ENCODE results near the gene PRKG1. TPM values are rescaled to one million over a fixed set of nuclear protein-coding genes. Genes with fewer than 3 reads are reported as not detected.

PRKG1 gene
- total and polyA plus RNA-seq, 7 donors = 4.5 to 49.0 (median 31.7) TPM

DNA sequence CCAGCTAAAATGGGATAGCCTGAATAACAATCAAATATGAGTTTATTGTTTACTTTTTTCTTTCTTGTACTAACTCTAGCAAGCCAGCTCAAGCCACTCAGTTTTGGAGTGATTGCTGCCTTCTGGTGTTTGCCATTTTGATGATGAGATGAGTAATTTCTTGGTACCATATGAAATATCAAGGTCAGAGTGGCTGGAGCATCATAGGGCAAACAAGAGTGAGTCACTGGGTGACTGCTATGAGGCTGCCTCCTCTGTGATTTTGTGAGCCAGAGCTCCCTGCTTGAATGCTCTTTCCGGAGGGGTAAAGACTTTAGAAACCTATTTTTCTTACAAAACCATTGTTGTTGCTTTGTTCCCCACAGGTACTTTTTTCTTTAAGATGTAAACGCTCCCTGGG, 295.6 kb downstream of the PRKG1 start:
- no peak overlapping the region for H3K27ac ChIP-seq
- intact Hi-C loops (cut with DNase I) = no loop called here
- TF ChIP-seq, protein P1, sequence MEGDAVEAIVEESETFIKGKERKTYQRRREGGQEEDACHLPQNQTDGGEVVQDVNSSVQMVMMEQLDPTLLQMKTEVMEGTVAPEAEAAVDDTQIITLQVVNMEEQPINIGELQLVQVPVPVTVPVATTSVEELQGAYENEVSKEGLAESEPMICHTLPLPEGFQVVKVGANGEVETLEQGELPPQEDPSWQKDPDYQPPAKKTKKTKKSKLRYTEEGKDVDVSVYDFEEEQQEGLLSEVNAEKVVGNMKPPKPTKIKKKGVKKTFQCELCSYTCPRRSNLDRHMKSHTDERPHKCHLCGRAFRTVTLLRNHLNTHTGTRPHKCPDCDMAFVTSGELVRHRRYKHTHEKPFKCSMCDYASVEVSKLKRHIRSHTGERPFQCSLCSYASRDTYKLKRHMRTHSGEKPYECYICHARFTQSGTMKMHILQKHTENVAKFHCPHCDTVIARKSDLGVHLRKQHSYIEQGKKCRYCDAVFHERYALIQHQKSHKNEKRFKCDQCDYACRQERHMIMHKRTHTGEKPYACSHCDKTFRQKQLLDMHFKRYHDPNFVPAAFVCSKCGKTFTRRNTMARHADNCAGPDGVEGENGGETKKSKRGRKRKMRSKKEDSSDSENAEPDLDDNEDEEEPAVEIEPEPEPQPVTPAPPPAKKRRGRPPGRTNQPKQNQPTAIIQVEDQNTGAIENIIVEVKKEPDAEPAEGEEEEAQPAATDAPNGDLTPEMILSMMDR (IDR thresholded peaks at IDR 0.05) = no peak
- H3K4me1 ChIP-seq = peaks cover 22% of the 10 kb centered on the region
- DNase-seq (no peak), ATAC-seq (peak; percentile 60 to 85 (median 78))
- no peak overlapping the region for H3K4me3 ChIP-seq
- no peaks in the 10 kb centered on the region for H3K36me3 ChIP-seq (ENCODE audit: insufficient read depth in 1 of 2, low read depth in 1 of 2)
- no peaks in the 10 kb centered on the region for H3K27me3 ChIP-seq (ENCODE audit: insufficient read depth in 3 of 3, low read length in 2 of 3)
- 89 to 94% (median 90%) methylated on average over 2 of the region's 2 CpGs for WGBS, 3 donors
- H3K9me3 ChIP-seq = no peaks in the 10 kb centered on the region

DNA sequence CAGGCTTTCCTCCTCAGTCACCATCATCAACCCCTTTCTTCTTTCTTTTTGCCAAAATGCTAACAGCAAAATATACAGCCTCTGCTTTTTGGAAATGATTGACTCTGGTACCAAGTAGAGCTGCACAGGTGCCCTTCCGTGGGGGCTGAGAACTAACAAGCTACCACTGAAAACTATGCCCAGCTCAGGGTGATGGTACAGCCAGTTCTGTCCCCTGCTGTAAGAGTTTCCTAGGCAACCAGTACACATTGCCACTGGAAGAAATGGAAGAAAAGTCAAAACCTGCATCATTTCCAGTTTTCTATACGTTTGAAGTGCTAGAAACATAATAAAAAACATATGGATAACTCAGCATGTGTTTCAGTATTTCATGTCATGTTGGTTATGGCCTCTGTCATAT, 297.5 kb downstream of the PRKG1 start:
- intact Hi-C loops (cut with DNase I) = no loop called here
- no peaks in the 10 kb centered on the region for H3K36me3 ChIP-seq (ENCODE audit: insufficient read depth in 1 of 2, low read depth in 1 of 2)
- peaks cover 17% of the 10 kb centered on the region for H3K4me1 ChIP-seq
- 33 to 53% (median 43%) methylated on average over 2 of the region's 2 CpGs for WGBS, 3 donors
- TF ChIP-seq, protein P1 (IDR thresholded peaks at IDR 0.05) = no peak
- no peak overlapping the region for H3K27ac ChIP-seq
- no peak overlapping the region for H3K4me3 ChIP-seq
- H3K9me3 ChIP-seq = no peaks in the 10 kb centered on the region
- H3K27me3 ChIP-seq (ENCODE audit: insufficient read depth in 3 of 3, low read length in 2 of 3) = no peaks in the 10 kb centered on the region
- no peak for DNase-seq
- no peak for ATAC-seq

DNA sequence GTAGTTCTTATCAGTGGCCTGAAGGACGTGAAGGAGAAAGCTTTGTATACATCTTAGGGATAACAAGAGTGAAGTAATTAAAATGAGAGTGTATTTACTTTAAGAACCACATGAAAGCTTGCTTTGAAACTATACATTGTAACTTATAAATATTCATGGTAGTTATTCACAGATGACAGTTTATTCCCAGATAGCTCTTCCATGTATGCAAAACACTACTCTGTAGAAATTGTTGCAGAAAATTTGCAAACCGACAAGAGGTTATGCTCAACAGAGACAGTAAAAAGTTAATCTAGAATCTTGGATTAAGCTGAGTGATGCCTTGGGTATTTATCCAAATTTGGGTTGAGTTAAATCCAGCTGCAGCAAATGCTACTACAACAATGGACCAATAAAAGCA, 301.5 kb downstream of the PRKG1 start:
- no peak overlapping the region for H3K4me3 ChIP-seq
- H3K27ac ChIP-seq = no peak overlapping the region
- no peak for DNase-seq
- intact Hi-C loops (cut with DNase I) = no loop called here
- no peak for ATAC-seq
- no peaks in the 10 kb centered on the region for H3K9me3 ChIP-seq
- H3K36me3 ChIP-seq (ENCODE audit: insufficient read depth in 1 of 2, low read depth in 1 of 2) = no peaks in the 10 kb centered on the region
- no peaks in the 10 kb centered on the region for H3K27me3 ChIP-seq (ENCODE audit: insufficient read depth in 3 of 3, low read length in 2 of 3)
- TF ChIP-seq, protein P1 (IDR thresholded peaks at IDR 0.05) = no peak
- peaks cover 43% of the 10 kb centered on the region for H3K4me1 ChIP-seq
- WGBS, 3 donors = 67 to 73% (median 69%) methylated on average over 2 of the region's 2 CpGs

DNA sequence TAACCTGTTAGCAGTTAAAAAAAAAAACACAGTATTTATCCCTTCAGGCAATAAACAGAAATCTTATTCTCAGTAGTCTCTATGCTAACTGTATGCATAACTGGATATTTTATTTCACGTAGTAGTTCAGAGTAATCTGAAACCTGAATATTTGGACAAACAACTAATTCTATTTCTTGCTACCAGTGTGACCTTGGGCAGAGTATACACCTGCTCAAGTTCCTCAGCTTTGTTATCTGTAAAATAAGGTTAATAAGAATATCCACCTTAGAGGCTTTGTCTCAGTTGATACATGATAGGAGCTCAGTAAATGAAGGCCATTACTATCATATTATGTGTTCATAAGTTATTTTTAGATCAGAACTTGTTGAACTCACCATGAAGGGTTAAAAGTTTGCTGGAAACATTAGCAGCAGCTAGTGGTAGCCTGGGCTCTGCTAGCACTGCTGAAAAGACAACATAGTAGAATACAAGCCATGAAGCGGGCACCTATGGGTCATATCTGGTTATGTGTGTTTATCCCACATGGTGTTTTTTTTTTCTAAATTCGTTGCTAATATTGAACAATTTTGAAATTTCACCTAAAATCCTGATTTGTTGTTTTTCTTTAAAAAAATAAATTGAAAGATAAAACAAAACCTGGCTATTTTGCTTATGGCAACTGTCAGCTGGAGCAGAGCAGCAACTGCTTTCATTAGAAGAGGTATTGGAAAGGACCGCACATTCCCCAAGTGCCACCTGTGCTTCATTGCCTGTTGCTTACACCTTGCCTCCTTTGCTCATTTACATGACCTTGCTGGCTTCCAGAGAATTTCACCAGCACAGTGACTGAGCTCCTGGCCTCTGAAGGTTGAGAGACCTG, 303.0 kb downstream of the PRKG1 start:
- ATAC-seq = peak; percentile 75 to 81 (median 76)
- peak overlapping the region; percentile 54 for H3K27ac ChIP-seq
- 53 to 71% (median 54%) methylated on average over 4 of the region's 4 CpGs for WGBS, 3 donors
- H3K9me3 ChIP-seq = no peaks in the 10 kb centered on the region
- H3K27me3 ChIP-seq (ENCODE audit: insufficient read depth in 3 of 3, low read length in 2 of 3) = no peaks in the 10 kb centered on the region
- H3K4me1 ChIP-seq = peaks cover 51% of the 10 kb centered on the region
- TF ChIP-seq, protein P1 (IDR thresholded peaks at IDR 0.05) = no peak
- H3K4me3 ChIP-seq = no peak overlapping the region
- no peaks in the 10 kb centered on the region for H3K36me3 ChIP-seq (ENCODE audit: insufficient read depth in 1 of 2, low read depth in 1 of 2)
- no peak for DNase-seq
- intact Hi-C loops (cut with DNase I) = no loop called here
